ENCODE measurements around the gene HAUS5.
"Not testable (repeated sequence)": the region's sequence is repeated elsewhere in the genome, so short reads cannot be mapped to it uniquely, and the experiment has no call there.

The HAUS5 gene, protein sequence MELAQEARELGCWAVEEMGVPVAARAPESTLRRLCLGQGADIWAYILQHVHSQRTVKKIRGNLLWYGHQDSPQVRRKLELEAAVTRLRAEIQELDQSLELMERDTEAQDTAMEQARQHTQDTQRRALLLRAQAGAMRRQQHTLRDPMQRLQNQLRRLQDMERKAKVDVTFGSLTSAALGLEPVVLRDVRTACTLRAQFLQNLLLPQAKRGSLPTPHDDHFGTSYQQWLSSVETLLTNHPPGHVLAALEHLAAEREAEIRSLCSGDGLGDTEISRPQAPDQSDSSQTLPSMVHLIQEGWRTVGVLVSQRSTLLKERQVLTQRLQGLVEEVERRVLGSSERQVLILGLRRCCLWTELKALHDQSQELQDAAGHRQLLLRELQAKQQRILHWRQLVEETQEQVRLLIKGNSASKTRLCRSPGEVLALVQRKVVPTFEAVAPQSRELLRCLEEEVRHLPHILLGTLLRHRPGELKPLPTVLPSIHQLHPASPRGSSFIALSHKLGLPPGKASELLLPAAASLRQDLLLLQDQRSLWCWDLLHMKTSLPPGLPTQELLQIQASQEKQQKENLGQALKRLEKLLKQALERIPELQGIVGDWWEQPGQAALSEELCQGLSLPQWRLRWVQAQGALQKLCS

DNA sequence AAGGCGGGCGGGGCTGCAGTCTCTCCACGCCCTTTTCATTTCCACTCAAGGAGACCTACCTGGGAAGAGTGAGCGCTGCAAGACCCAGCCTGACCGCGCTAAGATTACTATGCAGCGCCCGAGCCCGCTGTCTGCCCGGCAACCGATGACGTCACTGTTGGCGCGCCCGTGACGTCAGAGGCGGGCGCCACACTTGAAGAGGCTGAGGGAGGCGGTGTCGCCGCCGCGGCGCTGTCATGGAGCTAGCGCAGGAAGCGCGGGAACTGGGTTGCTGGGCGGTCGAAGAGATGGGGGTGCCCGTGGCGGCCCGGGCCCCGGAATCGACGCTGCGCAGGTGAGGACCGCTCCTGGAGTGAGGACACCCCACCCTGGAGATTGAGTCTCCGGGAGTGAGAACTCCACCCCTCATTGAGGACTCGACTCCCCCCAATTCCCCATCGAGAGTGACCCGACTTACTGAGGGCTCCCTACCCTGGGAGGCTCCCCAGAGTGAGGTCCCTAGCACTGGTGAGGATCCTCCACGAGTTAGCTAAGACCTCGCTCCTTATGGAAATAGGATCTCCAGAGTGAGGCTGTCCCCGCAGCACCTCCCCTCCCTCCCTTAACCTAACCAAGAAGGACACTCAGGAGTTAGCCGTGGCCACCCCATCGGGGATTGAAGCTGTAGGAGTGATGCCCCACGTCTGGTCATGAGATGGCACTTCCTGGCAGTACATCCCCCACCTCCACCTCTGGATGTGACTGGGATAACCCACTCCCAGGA, at the start of gene HAUS5:
Gene HAUS5, plus strand, starts transcription at position 177 of the 763 bp plus-strand sequence. Its CDS starts 60 bp downstream, at position 237.
- DNase-seq (ENCODE audit: low read depth in 1 of 2, low spot score in 1 of 2): peak; percentile 93 to 94

DNA sequence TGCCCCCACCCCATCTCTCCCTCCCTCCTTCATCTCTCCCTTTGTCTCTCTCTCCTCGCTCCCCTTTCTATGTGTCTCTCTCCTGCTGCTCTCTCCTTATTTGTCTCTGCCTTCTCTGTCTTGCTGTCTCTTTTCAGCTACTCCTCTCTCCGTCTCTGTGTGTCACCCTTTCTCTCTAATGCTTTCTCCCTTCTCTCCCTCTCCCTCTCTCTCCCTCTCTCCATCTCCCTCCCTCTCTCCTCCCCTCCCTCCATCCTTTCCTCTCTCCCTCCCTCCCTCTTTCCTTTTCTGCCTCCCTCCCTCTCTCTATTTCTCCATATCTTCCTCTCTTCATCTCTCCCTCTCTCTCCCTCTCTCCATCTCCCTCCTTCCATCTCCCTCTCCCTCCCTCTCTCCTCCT, 49.8 kb upstream of the HAUS5 start:
- no peak for DNase-seq (ENCODE audit: low read depth in 1 of 2, low spot score in 1 of 2)

- DNase-seq (ENCODE audit: low read depth in 1 of 2, low spot score in 1 of 2): no peak
Observed at GRCh38 chr19:35563207-35563829, 49.2 kb upstream of the HAUS5 start, which contains the start of gene ATP4A. Gene ATP4A (minus strand): TSS chr19:35563658. CDS start chr19:35563629, 29 bp downstream.

GRCh38 chr19:35565016-35565856, 47.3 kb upstream of the HAUS5 start:
- no peak for DNase-seq (ENCODE audit: low read depth in 1 of 2, low spot score in 1 of 2)

DNA sequence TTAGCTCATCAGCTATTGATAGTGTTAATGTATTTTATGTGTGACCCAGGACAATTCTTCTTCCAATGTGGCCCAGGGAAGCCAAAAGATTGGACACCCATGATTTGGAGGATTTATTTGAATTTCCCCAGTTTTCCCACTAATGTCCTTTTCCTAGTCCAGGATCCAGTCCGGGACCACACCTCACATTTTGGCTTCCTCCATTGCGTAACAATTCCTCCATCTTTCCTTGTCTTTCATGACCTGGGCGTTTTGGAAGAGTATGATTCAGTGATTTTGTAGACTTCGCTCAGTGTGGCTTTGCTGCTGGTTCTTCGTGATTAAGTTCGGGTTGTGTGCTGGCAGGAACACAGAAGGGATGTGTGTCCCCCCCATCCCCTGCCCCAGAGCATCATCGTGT, 45.8 kb upstream of the HAUS5 start:
- no peak for DNase-seq (ENCODE audit: low read depth in 1 of 2, low spot score in 1 of 2)

DNA sequence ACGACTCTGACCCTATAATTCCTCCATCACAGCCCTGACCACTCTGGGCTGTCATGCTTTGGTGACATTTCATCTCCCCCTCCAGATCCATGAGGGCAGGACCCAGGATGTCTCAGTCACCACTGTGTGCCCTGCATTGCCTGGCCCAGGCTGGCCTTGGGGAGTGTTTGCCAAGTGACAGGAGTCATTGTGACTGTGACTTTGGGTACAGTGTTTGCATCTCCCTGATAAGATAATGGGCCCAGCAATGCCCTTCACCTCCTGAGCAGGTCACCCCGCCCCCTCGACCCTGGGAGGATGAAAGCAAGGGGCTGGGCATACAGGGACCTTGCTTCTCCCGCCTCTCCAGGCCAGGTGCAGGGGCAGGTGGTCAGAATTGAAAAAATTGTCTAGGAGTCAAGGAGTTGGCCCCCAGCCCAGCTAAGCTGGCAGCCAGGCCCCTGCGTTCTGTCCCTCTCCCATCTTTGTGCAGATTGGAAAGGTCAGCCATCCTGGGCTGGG, 43.2 kb upstream of the HAUS5 start:
- DNase-seq (ENCODE audit: low read depth in 1 of 2, low spot score in 1 of 2): no peak

DNA sequence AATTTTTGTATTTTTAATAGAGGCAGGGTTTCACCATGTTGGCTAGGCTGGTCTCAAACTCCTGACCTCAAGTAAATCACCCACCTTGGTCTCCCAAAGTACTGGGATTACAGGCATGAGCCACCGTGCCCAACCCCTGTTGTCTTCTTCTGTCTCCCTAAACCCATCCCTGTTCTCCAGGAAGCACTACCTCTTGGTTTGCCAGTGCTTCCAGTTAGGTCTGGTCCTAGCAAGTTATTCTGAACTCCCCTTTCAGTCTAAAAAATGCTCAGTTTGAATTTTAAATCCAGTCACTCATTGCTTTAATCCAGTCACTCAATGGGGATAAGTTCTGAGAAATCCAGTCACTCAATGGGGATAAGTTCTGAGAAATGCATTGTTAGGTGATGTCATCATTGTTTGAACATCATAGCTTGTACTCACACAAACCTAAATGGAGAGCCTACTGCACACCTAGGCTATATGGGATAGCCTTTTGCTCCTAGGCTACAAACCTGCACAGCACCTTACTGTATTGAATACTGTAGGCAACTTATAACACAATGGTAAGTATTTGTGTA, 41.0 kb upstream of the HAUS5 start:
- no peak for DNase-seq (ENCODE audit: low read depth in 1 of 2, low spot score in 1 of 2)

- no peak for DNase-seq (ENCODE audit: low read depth in 1 of 2, low spot score in 1 of 2)
Observed at GRCh38 chr19:35577918-35578317, 34.6 kb upstream of the HAUS5 start.

DNA sequence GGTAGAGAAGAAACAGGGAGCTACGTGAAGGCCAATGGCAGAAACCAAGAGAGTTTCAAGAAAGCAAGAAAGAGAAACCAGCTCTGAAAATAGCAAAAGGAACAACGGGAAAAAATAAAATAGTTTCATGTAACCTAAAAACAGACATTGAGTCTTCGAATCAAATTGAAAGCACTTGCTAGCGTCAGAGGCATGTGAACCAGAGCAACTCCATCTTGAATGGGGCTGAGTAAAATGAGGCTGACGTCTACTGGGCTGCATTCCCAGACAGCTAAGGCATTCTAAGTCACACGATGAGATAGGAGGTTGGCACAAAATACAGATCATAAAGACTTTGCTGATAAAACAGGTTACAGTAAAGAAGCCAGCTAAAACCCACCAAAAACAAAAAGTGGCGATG, 33.8 kb upstream of the HAUS5 start:
- DNase-seq (ENCODE audit: low read depth in 1 of 2, low spot score in 1 of 2): no peak

DNA sequence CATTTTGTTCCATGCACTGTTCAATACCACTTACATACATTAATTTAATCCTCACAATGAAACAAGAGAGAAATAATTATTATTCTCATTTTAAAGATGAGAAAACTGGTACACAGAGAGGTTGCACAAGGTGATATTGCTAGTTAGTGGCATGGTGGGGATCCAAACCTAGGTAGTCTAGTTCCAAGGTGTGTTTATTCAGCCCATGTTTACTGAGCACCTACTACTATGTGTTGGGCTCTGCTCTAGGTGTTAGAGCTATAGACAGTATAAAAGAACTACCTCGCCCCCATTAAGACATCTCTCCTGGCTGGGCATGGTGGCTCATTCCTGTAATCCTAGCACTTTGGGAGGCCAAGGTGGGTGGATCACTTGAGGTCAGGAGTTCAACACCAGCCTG, 29.8 kb upstream of the HAUS5 start:
- DNase-seq (ENCODE audit: low read depth in 1 of 2, low spot score in 1 of 2): no peak

GRCh38 chr19:35585848-35586247, 26.7 kb upstream of the HAUS5 start, which contains the start of gene PMIS2:
Gene PMIS2 (plus strand): TSS chr19:35586173. CDS start chr19:35586260, 87 bp downstream.
- no peak for DNase-seq (ENCODE audit: low read depth in 1 of 2, low spot score in 1 of 2)

- no peak for DNase-seq (ENCODE audit: low read depth in 1 of 2, low spot score in 1 of 2)
Observed at GRCh38 chr19:35587321-35587720, 25.2 kb upstream of the HAUS5 start.

DNA sequence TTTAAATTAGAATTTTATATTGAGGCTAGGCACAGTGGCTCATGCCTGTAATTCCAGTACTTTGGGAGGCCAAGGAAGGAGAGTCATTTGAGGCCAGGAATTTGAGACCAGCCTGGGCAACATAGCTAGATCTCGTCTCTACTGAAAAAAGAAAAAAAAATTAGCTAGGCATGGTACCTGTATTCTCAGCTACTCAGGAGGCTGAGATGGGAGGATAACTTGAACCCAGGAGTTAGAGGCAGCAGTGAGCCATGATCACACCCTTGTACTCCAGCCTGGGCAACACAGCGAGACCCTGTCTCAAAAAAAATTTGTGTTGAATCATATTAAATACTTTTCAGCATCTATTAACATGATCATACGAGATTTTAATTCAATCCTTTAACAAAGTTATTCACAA, 21.7 kb upstream of the HAUS5 start:
- no peak for DNase-seq (ENCODE audit: low read depth in 1 of 2, low spot score in 1 of 2)

GRCh38 chr19:35592226-35592625, 20.3 kb upstream of the HAUS5 start:
- no peak for DNase-seq (ENCODE audit: low read depth in 1 of 2, low spot score in 1 of 2)

- not testable (repeated sequence) for DNase-seq (ENCODE audit: low read depth in 1 of 2, low spot score in 1 of 2)
Observed at GRCh38 chr19:35595026-35595425, 17.5 kb upstream of the HAUS5 start.

GRCh38 chr19:35595928-35596327, 16.6 kb upstream of the HAUS5 start:
- DNase-seq (ENCODE audit: low read depth in 1 of 2, low spot score in 1 of 2): no peak

DNA sequence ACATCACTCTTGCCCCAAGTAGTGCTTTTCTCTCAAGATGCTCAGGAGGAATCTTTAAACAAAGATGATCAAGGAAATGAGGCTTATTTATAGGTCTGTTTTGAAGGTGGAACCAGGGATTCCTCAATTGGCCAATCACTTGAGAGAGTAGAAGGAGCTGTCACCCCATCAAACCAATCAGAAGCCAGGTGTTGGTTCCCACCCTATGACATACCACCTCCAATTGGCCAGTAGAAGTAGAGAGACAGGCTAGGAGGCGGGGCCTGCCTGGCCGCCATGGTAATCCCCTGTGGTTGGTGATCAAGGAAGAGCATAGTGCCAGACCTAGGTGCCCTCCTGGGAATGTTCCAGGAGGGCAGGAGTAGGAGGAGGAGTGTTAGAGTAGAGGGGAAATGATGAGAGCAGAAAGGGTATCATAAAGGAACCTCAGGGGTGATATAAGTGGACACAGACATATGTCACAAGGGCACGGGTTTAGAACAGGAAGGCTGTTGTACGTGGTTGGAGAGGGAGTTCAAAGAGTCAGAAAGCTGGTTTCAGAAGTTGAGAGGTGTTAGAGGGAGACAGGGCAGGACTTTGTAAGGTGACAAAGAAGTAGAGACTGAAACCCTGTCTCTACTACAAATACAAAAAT, 16.1 kb upstream of the HAUS5 start:
- DNase-seq (ENCODE audit: low read depth in 1 of 2, low spot score in 1 of 2): no peak

DNA sequence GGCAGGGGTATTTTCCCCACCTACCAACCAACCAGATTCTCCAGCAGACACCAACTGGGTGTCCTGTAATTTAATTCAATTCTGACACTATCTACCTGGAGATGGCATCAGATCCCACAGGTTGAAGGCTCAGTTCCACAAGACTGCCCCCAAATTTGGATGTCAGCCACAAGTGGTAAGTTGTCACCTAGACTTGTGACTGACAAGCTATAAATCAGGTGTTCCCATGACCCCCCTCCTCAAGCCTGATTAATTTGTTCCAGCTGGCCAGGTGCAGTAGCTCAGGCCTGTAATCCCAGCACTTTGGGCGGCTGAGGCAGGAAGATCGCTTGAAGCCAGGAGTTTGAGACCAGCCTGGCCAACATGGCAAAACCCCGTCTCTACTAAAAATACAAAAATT, 10.6 kb upstream of the HAUS5 start:
- no peak for DNase-seq (ENCODE audit: low read depth in 1 of 2, low spot score in 1 of 2)

DNA sequence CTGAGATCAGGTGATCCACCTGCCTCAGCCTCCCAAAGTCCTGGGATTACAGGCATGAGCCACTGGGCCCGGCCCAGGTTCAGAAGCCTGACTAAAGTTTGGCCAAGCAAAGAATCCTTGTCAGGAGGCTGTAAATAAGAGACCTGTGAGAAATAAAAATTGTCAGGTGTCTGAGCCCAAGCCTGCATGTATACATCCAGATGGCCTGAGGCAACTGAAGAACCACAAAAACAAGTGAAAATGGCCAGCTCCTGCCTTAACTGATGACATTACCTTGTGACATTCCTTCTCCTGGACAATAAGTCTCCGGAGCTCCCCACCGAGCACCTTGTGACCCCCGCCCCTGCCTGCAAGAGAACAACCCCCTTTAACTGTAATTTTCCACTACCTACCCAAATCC, 8.1 kb upstream of the HAUS5 start:
- DNase-seq (ENCODE audit: low read depth in 1 of 2, low spot score in 1 of 2): not testable (repeated sequence)

All from activated T-helper 1 cell treated with anti-CD3 and anti-CD28 coated beads, Interleukin-2, amount 50 U/mL, for 16 hours (primary cell).